K562 (cell line): ENCODE results near the gene GATM. TPM values are rescaled to one million over a fixed set of nuclear protein-coding genes. Genes with fewer than 3 reads are reported as not detected.

Source experiments
- ATAC-seq: fragments of 200-7000 bp; cut with Tn5 transposase; 3 replicates; pipeline ENCODE4 v1.9.1; 2020; ENCODE audit warnings: moderate library complexity
- BruUV-seq: library from RNA; stranded (reverse); fragments of 400-500 nt; replicated peaks from 2 replicates; lab custom pipeline; 2021; lab: Mats Ljungman, UMichigan
- CTCF ChIA-PET: fragments of 300-600 bp; formaldehyde crosslinking; extraction: SDS; loops from one replicate; lab custom pipeline; 2021; ENCODE audit warnings: low intra/inter-chr PET ratio; lab: Yijun Ruan, JAX
- POLR2A ChIA-PET: fragments of 300-600, 350-650 bp; sonication (Branson Sonifier 250); formaldehyde crosslinking; extraction: SDS; loops from one replicate; lab custom pipeline; 2021; ENCODE audit warnings: antibody characterized with exemption, inconsistent platforms; lab: Yijun Ruan, JAX
- DNase-seq, 4 experiments: peaks; one replicate each; pipeline versions ENCODE4 v3.0.0 to v3.0.0-alpha.2; 2011 to 2018; ENCODE audit warnings: low spot score in 3 of 4, mixed read lengths in 3 of 4; ENCODE audit errors: extremely low read depth in 1 of 4
- FAIRE-seq: peaks from 2 replicates; lab custom pipeline; 2011; peaks lifted over from hg19 to GRCh38; lab: Jason Lieb, UNC
- H2AFZ ChIP-seq: 2 replicates; pipeline ENCODE4 v1.6.0; 2011; ENCODE audit warnings: low read depth, low read length, control low read depth, inconsistent platforms
- H3K27ac ChIP-seq: fragments of 200-600 bp; 3 replicates; pipeline ENCODE4 v1.8.0; 2011; ENCODE audit warnings: low read depth, mild to moderate bottlenecking, control low read depth, inconsistent platforms, low read length, moderate library complexity, mixed read lengths; ENCODE audit errors: extremely low read depth
- H3K27me3 ChIP-seq, 2 experiments: fragments of 300-600 bp in 1 of 2; 2 replicates in 1 of 2; 3 replicates in 1 of 2; pipeline versions ENCODE4 v1.6.0 to v1.8.0; 2011; ENCODE audit warnings: inconsistent platforms in 2 of 2, low read length in 2 of 2, mild to moderate bottlenecking in 1 of 2, mixed read lengths in 1 of 2, moderate library complexity in 1 of 2; ENCODE audit not compliant: control insufficient read depth in 2 of 2, insufficient read depth in 2 of 2
- H3K36me3 ChIP-seq: fragments of 300-600 bp; 3 replicates; pipeline ENCODE4 v1.8.0; 2011; ENCODE audit warnings: mild to moderate bottlenecking, low read length, inconsistent platforms; ENCODE audit not compliant: control insufficient read depth, insufficient read depth
- H3K4me1 ChIP-seq, 2 experiments: fragments of 200-600 bp in 1 of 2; replicated peaks in 1 of 2; 2 replicates in 1 of 2; 3 replicates in 1 of 2; pipeline versions ENCODE4 v1.5.1 to v1.8.0; 2011; ENCODE audit warnings: inconsistent platforms in 2 of 2, low read length in 2 of 2, mild to moderate bottlenecking in 1 of 2, mixed read lengths in 1 of 2, moderate library complexity in 1 of 2; ENCODE audit not compliant: control insufficient read depth in 2 of 2, insufficient read depth in 2 of 2
- H3K4me2 ChIP-seq: 2 replicates; pipeline ENCODE4 v1.6.1; 2011; ENCODE audit warnings: low read length, control low read depth, inconsistent platforms, mixed read lengths; ENCODE audit not compliant: insufficient read depth
- H3K4me3 ChIP-seq: fragments of 200-600 bp; sonication (generic), shearing (Covaris generic); 2 replicates; pipeline ENCODE4 v1.5.1; 2016; ENCODE audit warnings: control low read depth, inconsistent platforms
- H3K79me2 ChIP-seq: fragments of 200-600 bp; 3 replicates; pipeline ENCODE4 v1.8.0; 2011; ENCODE audit warnings: low read length, inconsistent platforms; ENCODE audit not compliant: control insufficient read depth, insufficient read depth
- H3K9ac ChIP-seq, 2 experiments: 2 replicates each; pipeline versions ENCODE4 v1.6.0 to v1.6.1; 2011; ENCODE audit warnings: low read depth in 2 of 2, low read length in 2 of 2, control low read depth in 1 of 2, inconsistent platforms in 1 of 2, mild to moderate bottlenecking in 1 of 2, mixed read lengths in 1 of 2; ENCODE audit not compliant: insufficient read depth in 1 of 2
- H3K9me1 ChIP-seq: one replicate; pipeline ENCODE4 v1.6.0; 2011; ENCODE audit warnings: inconsistent platforms, mild to moderate bottlenecking, low read length, moderate library complexity; ENCODE audit not compliant: control insufficient read depth, insufficient read depth
- H3K9me3 ChIP-seq: replicated peaks from 2 replicates; pipeline ENCODE4 v1.5.1; 2011; ENCODE audit warnings: low read depth, low read length, inconsistent platforms; ENCODE audit not compliant: control insufficient read depth, insufficient read depth
- H4K20me1 ChIP-seq: replicated peaks from 2 replicates; pipeline ENCODE4 v1.6.1; 2011; ENCODE audit warnings: low read length, inconsistent platforms, mixed read lengths; ENCODE audit not compliant: control insufficient read depth, insufficient read depth
- CBX1 ChIP-seq: sonication (generic); IDR thresholded peaks from 2 replicates; pipeline ENCODE4 v1.6.1; 2016; ENCODE audit warnings: antibody characterized with exemption, low read depth, mild to moderate bottlenecking
- CEBPB ChIP-seq: fragments of 450-650 bp; IDR thresholded peaks from 2 replicates; pipeline ENCODE4 v1.6.1; 2016; ENCODE audit warnings: missing genetic modification characterization, missing compliant biosample characterization
- CEBPG ChIP-seq, 3 experiments: fragments of 200-800 bp in 1 of 3; sonication (Bioruptor generic) in 1 of 3; sonication (generic) in 1 of 3; formaldehyde crosslinking in 1 of 3; IDR thresholded peaks in 2 of 3; conservative IDR thresholded peaks in 1 of 3; 2 replicates each; pipeline versions ENCODE4 v1.6.1 to v1.8.0; 2016 to 2022; ENCODE audit warnings: missing compliant biosample characterization in 2 of 3, missing genetic modification characterization in 2 of 3, mild to moderate bottlenecking in 1 of 3, missing genetic modification reagents in 1 of 3
- EWSR1 ChIP-seq: fragments of 450-650 bp; IDR thresholded peaks from 2 replicates; pipeline ENCODE4 v1.6.1; 2018; ENCODE audit warnings: borderline replicate concordance, mild to moderate bottlenecking, low read depth, moderate library complexity; ENCODE audit not compliant: partially characterized antibody
- NR2F6 ChIP-seq: fragments of 450-650 bp; formaldehyde crosslinking; IDR thresholded peaks from 2 replicates; pipeline ENCODE4 v1.4.0; 2020; ENCODE audit warnings: mild to moderate bottlenecking
- POLR2AphosphoS2 ChIP-seq: IDR thresholded peaks from 2 replicates; pipeline ENCODE4 v1.6.1; 2012; ENCODE audit warnings: low read length, improper control_type of control experiment
- RBM14 ChIP-seq: fragments of 200-400 bp; formaldehyde crosslinking; IDR thresholded peaks from 2 replicates; pipeline ENCODE4 v1.6.1; 2018; ENCODE audit warnings: low read depth, mild to moderate bottlenecking, low read length, moderate library complexity, borderline replicate concordance; ENCODE audit not compliant: insufficient read depth
- TAF1 ChIP-seq: IDR thresholded peaks from 2 replicates; pipeline ENCODE4 v1.6.1; 2011; ENCODE audit warnings: mild to moderate bottlenecking, low read length, moderate library complexity; ENCODE audit not compliant: insufficient read depth, control insufficient read depth, severe bottlenecking; ENCODE audit errors: extremely low read depth
- TEAD4 ChIP-seq, 2 experiments: sonication (generic) in 1 of 2; formaldehyde crosslinking in 1 of 2; IDR thresholded peaks; 2 replicates each; pipeline versions ENCODE4 v1.6.1 to v1.8.0; 2012 to 2022; ENCODE audit warnings: borderline replicate concordance in 1 of 2, inconsistent platforms in 1 of 2, low read length in 1 of 2, mild to moderate bottlenecking in 1 of 2, missing genetic modification reagents in 1 of 2
- ZBED1 ChIP-seq: IDR thresholded peaks from 2 replicates; pipeline ENCODE4 v1.6.1; 2014
- ZBTB9 ChIP-seq: fragments of 450-650 bp; formaldehyde crosslinking; IDR thresholded peaks from 2 replicates; pipeline ENCODE4 v1.4.0; 2020; ENCODE audit warnings: mild to moderate bottlenecking, moderate library complexity
- ZNF174 ChIP-seq: fragments of 250-450 bp; sonication (Bioruptor Pico); IDR thresholded peaks from 2 replicates; pipeline ENCODE4 v1.4.0; 2020; ENCODE audit warnings: mild to moderate bottlenecking
- ZNF24 ChIP-seq: fragments of 450-650 bp; IDR thresholded peaks from 2 replicates; pipeline ENCODE4 v1.6.1; 2016
- ZNF408 ChIP-seq: fragments of 250-450 bp; sonication (Bioruptor Pico); IDR thresholded peaks from 2 replicates; pipeline ENCODE4 v1.4.0; 2020; ENCODE audit warnings: low read depth, mild to moderate bottlenecking, moderate library complexity
- ZNF830 ChIP-seq: fragments of 250-450 bp; sonication (Bioruptor Pico); IDR thresholded peaks from 2 replicates; pipeline ENCODE4 v1.5.0; 2021; ENCODE audit warnings: mild to moderate bottlenecking
- WGBS: fragments of 100-300 bp; shearing (Covaris generic); methylation state at CpG from one replicate; pipeline ENCODE4 v1.1.6; 2016; ENCODE audit warnings: low coverage, mixed read lengths; ENCODE audit not compliant: insufficient coverage; ENCODE audit errors: missing lambda C conversion rate; 5-methylcytosine and 5-hydroxymethylcytosine counted together
- in situ Hi-C: fragments of 300-500 bp; cut with MboI; formaldehyde crosslinking; loops from 4 replicates; pipeline ENCODE4 v1.15.0; 2018; ENCODE audit warnings: inconsistent platforms, mixed read lengths
- intact Hi-C: fragments of 100-400 bp; cut with micrococcal nuclease; formaldehyde crosslinking; loops from 2 replicates; pipeline ENCODE4 v1.14.2; 2022
- polyA plus RNA-seq, 8 experiments: library from polyadenylated mRNA; depleted of rRNA in 4 of 8; stranded (reverse) in 5 of 8; unstranded in 3 of 8; fragments of >200 nt; fragmentation: Nextera tagmentation in 2 of 8; fragmentation: Illumina TruSeq in 1 of 8; extraction: Ambion mirVana in 2 of 8; extraction: Trizol in 1 of 8; gene quantifications; 2 replicates each; pipeline versions ENCODE4 v1.2.1 to v1.2.3, GENCODE V29; 2011 to 2014; ENCODE audit warnings: inconsistent platforms in 1 of 8, missing spikeins in 1 of 8
- total RNA-seq, 7 experiments: library from RNA; depleted of rRNA in 6 of 7; stranded (reverse); fragments of >200 nt in 6 of 7; fragmentation: Illumina TruSeq in 2 of 7; extraction: Trizol in 2 of 7; gene quantifications; 2 replicates each; pipeline versions ENCODE4 v1.2.1 to v1.2.3, GENCODE V29; 2011 to 2021; ENCODE audit warnings: low replicate concordance in 1 of 7
- TF ChIP-seq, protein P1 (sequence below): sonication (generic); formaldehyde crosslinking; IDR thresholded peaks from 2 replicates; pipeline ENCODE4 v1.8.1; 2023; ENCODE audit warnings: mild to moderate bottlenecking, missing genetic modification reagents

Gene GATM
- total and polyA plus RNA-seq, 9 of the 15 experiments (the other 6 are each of a cell fraction or from before 2014, with no cell fraction given) = 0.11 to 1.1 (median 0.65) TPM

GRCh38 chr15:45427085-45427484 is 48.7 kb upstream of the GATM start:
- H3K4me3 ChIP-seq = no peak overlapping the region
- peaks cover 0 to 8% of the 10 kb centered on the region in 2 experiments; a peak in 2 of 5 replicates for H3K4me1 ChIP-seq
- H4K20me1 ChIP-seq = no peaks in the 10 kb centered on the region
- ATAC-seq = no peak
- peaks cover 7% of the 10 kb centered on the region; the same call in 1 of the 3 replicates for H3K36me3 ChIP-seq
- in situ Hi-C loops = no loop called here
- H3K9ac ChIP-seq = no peak overlapping the region
- no peaks in the 10 kb centered on the region for H3K9me1 ChIP-seq
- no peak for DNase-seq
- CTCF ChIA-PET = no interaction called here
- WGBS = 72% methylated on average over 11 of the region's 11 CpGs
- H3K79me2 ChIP-seq = no peaks in the 10 kb centered on the region
- no TSS peak for BruUV-seq
- FAIRE-seq = no peak
- H3K9me3 ChIP-seq = no peaks in the 10 kb centered on the region
- POLR2A ChIA-PET = interaction anchor here (0.6 kb wide), 1 partner anchor 14 kb away, joined by 3 read pairs; no protein-coding TSS in a partner anchor
- H3K4me2 ChIP-seq = no peak overlapping the region
- no peak for TF ChIP-seq ZBTB9 (CRISPR knock-in tag)
- TF ChIP-seq POLR2AphosphoS2 = no peak
- no peak for TF ChIP-seq ZNF24
- TF ChIP-seq, protein P1, sequence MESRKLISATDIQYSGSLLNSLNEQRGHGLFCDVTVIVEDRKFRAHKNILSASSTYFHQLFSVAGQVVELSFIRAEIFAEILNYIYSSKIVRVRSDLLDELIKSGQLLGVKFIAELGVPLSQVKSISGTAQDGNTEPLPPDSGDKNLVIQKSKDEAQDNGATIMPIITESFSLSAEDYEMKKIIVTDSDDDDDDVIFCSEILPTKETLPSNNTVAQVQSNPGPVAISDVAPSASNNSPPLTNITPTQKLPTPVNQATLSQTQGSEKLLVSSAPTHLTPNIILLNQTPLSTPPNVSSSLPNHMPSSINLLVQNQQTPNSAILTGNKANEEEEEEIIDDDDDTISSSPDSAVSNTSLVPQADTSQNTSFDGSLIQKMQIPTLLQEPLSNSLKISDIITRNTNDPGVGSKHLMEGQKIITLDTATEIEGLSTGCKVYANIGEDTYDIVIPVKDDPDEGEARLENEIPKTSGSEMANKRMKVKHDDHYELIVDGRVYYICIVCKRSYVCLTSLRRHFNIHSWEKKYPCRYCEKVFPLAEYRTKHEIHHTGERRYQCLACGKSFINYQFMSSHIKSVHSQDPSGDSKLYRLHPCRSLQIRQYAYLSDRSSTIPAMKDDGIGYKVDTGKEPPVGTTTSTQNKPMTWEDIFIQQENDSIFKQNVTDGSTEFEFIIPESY (CRISPR knock-in tag) = no peak
- TF ChIP-seq CEBPG (CRISPR knock-in tag; IDR thresholded peaks at IDR 0.05) = no peak
- peak in 1 of 2 experiments; percentile 68; a peak in 2 of 4 replicates for TF ChIP-seq CEBPG (tag; conservative IDR thresholded peaks at IDR 0.05 in 1 of 2, IDR thresholded peaks at IDR 0.05 in 1 of 2)
- no peak for TF ChIP-seq ZBED1
- TF ChIP-seq ZNF174 (CRISPR knock-in tag) = no peak
- no peak for TF ChIP-seq NR2F6 (CRISPR knock-in tag)
- TF ChIP-seq RBM14 = no peak
- TF ChIP-seq CEBPB (tag) = peak; percentile 70
- no peak for TF ChIP-seq ZNF830
- no peak for TF ChIP-seq TEAD4 (IDR thresholded peaks at IDR 0.05; ENCODE audit: low read length)
- TF ChIP-seq TEAD4 (CRISPR knock-in tag; IDR thresholded peaks at IDR 0.05; ENCODE audit: borderline replicate concordance) = no peak
- TF ChIP-seq ZNF408 (CRISPR knock-in tag) = no peak
- TF ChIP-seq CBX1 = no peak
- TF ChIP-seq EWSR1 = no peak
- no peak for TF ChIP-seq TAF1
- H3K27ac ChIP-seq = no peak overlapping the region
- no peaks in the 10 kb centered on the region for H3K27me3 ChIP-seq
- H2AFZ ChIP-seq = no peak overlapping the region
- intact Hi-C loops = no loop called here
